CD4-positive, alpha-beta T cell treated with Interleukin-1 beta for 1 hour (primary cell): ENCODE measurements around the gene FAT4.

Source experiments
- DNase-seq, 2 donors: peaks; one replicate each; pipeline ENCODE4 v3.0.0-alpha.2; 2020 to 2022

The FAT4 gene

GRCh38 chr4:125314676-125315575 lies at the start of gene FAT4:
Gene FAT4 (plus strand): TSS chr4:125314955. CDS start chr4:125316412, 1,457 bp downstream.
- peak; percentile 16 to 44 for DNase-seq

- DNase-seq: no peak
These were observed 48.9 kb upstream of the FAT4 start for GRCh38 chr4:125265846-125266245.

- DNase-seq: no peak
These were observed 47.7 kb upstream of the FAT4 start for GRCh38 chr4:125266901-125267604.

GRCh38 chr4:125267630-125268029 lies 47.1 kb upstream of the FAT4 start:
- no peak for DNase-seq

GRCh38 chr4:125268068-125268755 lies 46.5 kb upstream of the FAT4 start:
- DNase-seq: no peak

GRCh38 chr4:125276811-125277210 lies 37.9 kb upstream of the FAT4 start:
- no peak for DNase-seq

GRCh38 chr4:125277790-125278189 lies 37.0 kb upstream of the FAT4 start:
- DNase-seq: no peak

GRCh38 chr4:125280892-125281403 lies 33.8 kb upstream of the FAT4 start:
- no peak for DNase-seq

- DNase-seq: no peak
These were observed 31.0 kb upstream of the FAT4 start for GRCh38 chr4:125283707-125284279.

GRCh38 chr4:125297116-125297515 lies 17.6 kb upstream of the FAT4 start:
- no peak for DNase-seq

- no peak for DNase-seq
These were observed 11.7 kb upstream of the FAT4 start for GRCh38 chr4:125303058-125303457.

- no peak for DNase-seq
These were observed 10.9 kb upstream of the FAT4 start for GRCh38 chr4:125303821-125304220.

- DNase-seq: no peak
These were observed 8.6 kb upstream of the FAT4 start for GRCh38 chr4:125306112-125306511.

- no peak for DNase-seq
These were observed 8.2 kb upstream of the FAT4 start for GRCh38 chr4:125306533-125306932.

GRCh38 chr4:125311503-125311902 lies 3.3 kb upstream of the FAT4 start:
- no peak for DNase-seq

- DNase-seq: peak in 1 of 2 donors; percentile 39
These were observed 1.3 kb upstream of the FAT4 start for GRCh38 chr4:125313497-125313896.

- no peak for DNase-seq
These were observed 627 bp upstream of the FAT4 start for GRCh38 chr4:125313989-125314667.

GRCh38 chr4:125315576-125316400 lies 1.0 kb downstream of the FAT4 start:
- no peak for DNase-seq

GRCh38 chr4:125316401-125316790 lies 1.6 kb downstream of the FAT4 start:
- DNase-seq: no peak

GRCh38 chr4:125316791-125317524 lies 2.2 kb downstream of the FAT4 start:
- no peak for DNase-seq

- DNase-seq: no peak
These were observed 2.7 kb downstream of the FAT4 start for GRCh38 chr4:125317525-125317877.
